H1 (cell line): ENCODE measurements around the gene TTC33. TPM values are rescaled to one million over a fixed set of nuclear protein-coding genes. Genes with fewer than 3 reads are reported as not detected.

Source experiments
- EGR1 ChIP-seq: IDR thresholded peaks from 2 replicates; pipeline ENCODE4 v1.6.1; 2011; ENCODE audit warnings: low read depth, low read length, borderline replicate concordance
- FOSL1 ChIP-seq: IDR thresholded peaks from 2 replicates; pipeline ENCODE4 v1.6.1; 2011; ENCODE audit warnings: mild to moderate bottlenecking, low read depth, low read length, moderate library complexity; ENCODE audit not compliant: insufficient read depth
- GTF2F1 ChIP-seq: IDR thresholded peaks from 2 replicates; pipeline ENCODE4 v1.6.1; 2012; ENCODE audit warnings: low read depth, low read length, improper control_type of control experiment, borderline replicate concordance
- JUN ChIP-seq: IDR thresholded peaks from 2 replicates; pipeline ENCODE4 v1.6.1; 2011; ENCODE audit warnings: low read depth, mild to moderate bottlenecking, improper control_type of control experiment, low read length
- KDM1A ChIP-seq: fragments of 200-600, 300-600 bp; sonication (generic); IDR thresholded peaks from 2 replicates; pipeline ENCODE4 v1.7.1; 2016; ENCODE audit warnings: mild to moderate bottlenecking, low read length, borderline replicate concordance
- NANOG ChIP-seq: IDR thresholded peaks from 2 replicates; pipeline ENCODE4 v1.6.1; 2011; ENCODE audit warnings: low read length, low read depth, mild to moderate bottlenecking, inconsistent platforms; ENCODE audit not compliant: insufficient read depth, poor library complexity, severe bottlenecking
- RAD21 ChIP-seq, 2 experiments: IDR thresholded peaks in 1 of 2; conservative IDR thresholded peaks in 1 of 2; 2 replicates each; pipeline ENCODE4 v1.6.1; 2011; ENCODE audit warnings: low read depth in 2 of 2, low read length in 2 of 2, improper control_type of control experiment in 1 of 2, inconsistent platforms in 1 of 2, mild to moderate bottlenecking in 1 of 2, moderate library complexity in 1 of 2
- RNF2 ChIP-seq: fragments of 200-900, 300-1000 bp; sonication (generic); IDR thresholded peaks from 2 replicates; pipeline ENCODE4 v1.7.1; 2016; ENCODE audit warnings: borderline replicate concordance, low read depth, mild to moderate bottlenecking, antibody characterized with exemption, low read length; ENCODE audit not compliant: poor library complexity, severe bottlenecking; ENCODE audit errors: missing control alignments
- TAF7 ChIP-seq: optimal IDR thresholded peaks from 2 replicates; pipeline ENCODE3; 2011; ENCODE audit warnings: low read depth, mild to moderate bottlenecking, inconsistent platforms, low read length, moderate library complexity, borderline replicate concordance
- polyA plus RNA-seq, 7 experiments: library from polyadenylated mRNA; depleted of rRNA in 3 of 7; stranded (reverse) in 5 of 7; unstranded in 2 of 7; fragments of >200 nt in 5 of 7; fragments of 200-250 nt in 2 of 7; gene quantifications; 1 replicate in 5 of 7; 2 replicates in 1 of 7; 4 replicates in 1 of 7; pipeline versions ENCODE4 v1.2.1 to v1.2.3, GENCODE V29; 2011 to 2013; ENCODE audit warnings: missing spikeins in 2 of 7, mixed read lengths in 2 of 7
- total RNA-seq: library from RNA; stranded (reverse); fragmentation: NEBNext Ultra II Directional; extraction: Animal tissue kit (Norgen Biotek cat#: 25700); gene quantifications from 2 replicates; pipeline ENCODE4 v1.2.1, GENCODE V29; 2021
- TF ChIP-seq, protein P1 (sequence below): fragments of 300-600 bp; sonication (generic); IDR thresholded peaks from 2 replicates; pipeline ENCODE4 v1.7.1; 2012; ENCODE audit warnings: low read length, moderate library complexity, mild to moderate bottlenecking, inconsistent platforms; ENCODE audit not compliant: insufficient replicate concordance

The TTC33 gene
- total and polyA plus RNA-seq, 2 of the 8 experiments (the other 6 are each of a cell fraction or from before 2014, with no cell fraction given) = 1.2 to 12.6 TPM

DNA sequence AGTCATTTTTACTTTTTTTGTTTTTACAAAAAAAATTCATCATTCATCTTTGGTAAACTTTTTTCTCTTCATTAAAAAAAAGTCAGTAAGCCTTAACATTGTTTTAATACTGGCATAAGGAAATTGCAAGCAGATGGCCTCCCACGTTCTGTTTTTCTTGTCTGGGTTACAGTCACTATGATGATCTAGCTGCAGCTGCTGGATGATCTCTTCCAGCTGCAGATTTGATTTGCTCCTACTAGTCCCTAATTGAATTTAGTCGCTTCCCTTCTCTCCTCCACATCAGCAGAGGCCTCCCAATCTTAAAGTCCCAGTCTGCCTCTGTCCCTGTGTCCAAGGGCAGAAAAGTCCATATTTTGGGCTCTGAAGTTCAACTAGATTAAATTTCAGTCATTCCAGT lies 182.8 kb downstream of the TTC33 start (continued):
- TF ChIP-seq, protein P1, sequence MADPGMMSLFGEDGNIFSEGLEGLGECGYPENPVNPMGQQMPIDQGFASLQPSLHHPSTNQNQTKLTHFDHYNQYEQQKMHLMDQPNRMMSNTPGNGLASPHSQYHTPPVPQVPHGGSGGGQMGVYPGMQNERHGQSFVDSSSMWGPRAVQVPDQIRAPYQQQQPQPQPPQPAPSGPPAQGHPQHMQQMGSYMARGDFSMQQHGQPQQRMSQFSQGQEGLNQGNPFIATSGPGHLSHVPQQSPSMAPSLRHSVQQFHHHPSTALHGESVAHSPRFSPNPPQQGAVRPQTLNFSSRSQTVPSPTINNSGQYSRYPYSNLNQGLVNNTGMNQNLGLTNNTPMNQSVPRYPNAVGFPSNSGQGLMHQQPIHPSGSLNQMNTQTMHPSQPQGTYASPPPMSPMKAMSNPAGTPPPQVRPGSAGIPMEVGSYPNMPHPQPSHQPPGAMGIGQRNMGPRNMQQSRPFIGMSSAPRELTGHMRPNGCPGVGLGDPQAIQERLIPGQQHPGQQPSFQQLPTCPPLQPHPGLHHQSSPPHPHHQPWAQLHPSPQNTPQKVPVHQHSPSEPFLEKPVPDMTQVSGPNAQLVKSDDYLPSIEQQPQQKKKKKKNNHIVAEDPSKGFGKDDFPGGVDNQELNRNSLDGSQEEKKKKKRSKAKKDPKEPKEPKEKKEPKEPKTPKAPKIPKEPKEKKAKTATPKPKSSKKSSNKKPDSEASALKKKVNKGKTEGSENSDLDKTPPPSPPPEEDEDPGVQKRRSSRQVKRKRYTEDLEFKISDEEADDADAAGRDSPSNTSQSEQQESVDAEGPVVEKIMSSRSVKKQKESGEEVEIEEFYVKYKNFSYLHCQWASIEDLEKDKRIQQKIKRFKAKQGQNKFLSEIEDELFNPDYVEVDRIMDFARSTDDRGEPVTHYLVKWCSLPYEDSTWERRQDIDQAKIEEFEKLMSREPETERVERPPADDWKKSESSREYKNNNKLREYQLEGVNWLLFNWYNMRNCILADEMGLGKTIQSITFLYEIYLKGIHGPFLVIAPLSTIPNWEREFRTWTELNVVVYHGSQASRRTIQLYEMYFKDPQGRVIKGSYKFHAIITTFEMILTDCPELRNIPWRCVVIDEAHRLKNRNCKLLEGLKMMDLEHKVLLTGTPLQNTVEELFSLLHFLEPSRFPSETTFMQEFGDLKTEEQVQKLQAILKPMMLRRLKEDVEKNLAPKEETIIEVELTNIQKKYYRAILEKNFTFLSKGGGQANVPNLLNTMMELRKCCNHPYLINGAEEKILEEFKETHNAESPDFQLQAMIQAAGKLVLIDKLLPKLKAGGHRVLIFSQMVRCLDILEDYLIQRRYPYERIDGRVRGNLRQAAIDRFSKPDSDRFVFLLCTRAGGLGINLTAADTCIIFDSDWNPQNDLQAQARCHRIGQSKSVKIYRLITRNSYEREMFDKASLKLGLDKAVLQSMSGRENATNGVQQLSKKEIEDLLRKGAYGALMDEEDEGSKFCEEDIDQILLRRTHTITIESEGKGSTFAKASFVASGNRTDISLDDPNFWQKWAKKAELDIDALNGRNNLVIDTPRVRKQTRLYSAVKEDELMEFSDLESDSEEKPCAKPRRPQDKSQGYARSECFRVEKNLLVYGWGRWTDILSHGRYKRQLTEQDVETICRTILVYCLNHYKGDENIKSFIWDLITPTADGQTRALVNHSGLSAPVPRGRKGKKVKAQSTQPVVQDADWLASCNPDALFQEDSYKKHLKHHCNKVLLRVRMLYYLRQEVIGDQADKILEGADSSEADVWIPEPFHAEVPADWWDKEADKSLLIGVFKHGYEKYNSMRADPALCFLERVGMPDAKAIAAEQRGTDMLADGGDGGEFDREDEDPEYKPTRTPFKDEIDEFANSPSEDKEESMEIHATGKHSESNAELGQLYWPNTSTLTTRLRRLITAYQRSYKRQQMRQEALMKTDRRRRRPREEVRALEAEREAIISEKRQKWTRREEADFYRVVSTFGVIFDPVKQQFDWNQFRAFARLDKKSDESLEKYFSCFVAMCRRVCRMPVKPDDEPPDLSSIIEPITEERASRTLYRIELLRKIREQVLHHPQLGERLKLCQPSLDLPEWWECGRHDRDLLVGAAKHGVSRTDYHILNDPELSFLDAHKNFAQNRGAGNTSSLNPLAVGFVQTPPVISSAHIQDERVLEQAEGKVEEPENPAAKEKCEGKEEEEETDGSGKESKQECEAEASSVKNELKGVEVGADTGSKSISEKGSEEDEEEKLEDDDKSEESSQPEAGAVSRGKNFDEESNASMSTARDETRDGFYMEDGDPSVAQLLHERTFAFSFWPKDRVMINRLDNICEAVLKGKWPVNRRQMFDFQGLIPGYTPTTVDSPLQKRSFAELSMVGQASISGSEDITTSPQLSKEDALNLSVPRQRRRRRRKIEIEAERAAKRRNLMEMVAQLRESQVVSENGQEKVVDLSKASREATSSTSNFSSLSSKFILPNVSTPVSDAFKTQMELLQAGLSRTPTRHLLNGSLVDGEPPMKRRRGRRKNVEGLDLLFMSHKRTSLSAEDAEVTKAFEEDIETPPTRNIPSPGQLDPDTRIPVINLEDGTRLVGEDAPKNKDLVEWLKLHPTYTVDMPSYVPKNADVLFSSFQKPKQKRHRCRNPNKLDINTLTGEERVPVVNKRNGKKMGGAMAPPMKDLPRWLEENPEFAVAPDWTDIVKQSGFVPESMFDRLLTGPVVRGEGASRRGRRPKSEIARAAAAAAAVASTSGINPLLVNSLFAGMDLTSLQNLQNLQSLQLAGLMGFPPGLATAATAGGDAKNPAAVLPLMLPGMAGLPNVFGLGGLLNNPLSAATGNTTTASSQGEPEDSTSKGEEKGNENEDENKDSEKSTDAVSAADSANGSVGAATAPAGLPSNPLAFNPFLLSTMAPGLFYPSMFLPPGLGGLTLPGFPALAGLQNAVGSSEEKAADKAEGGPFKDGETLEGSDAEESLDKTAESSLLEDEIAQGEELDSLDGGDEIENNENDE = no peak
- TF ChIP-seq JUN = no peak
- TF ChIP-seq KDM1A = no peak
- no peak for TF ChIP-seq FOSL1
- TF ChIP-seq TAF7 = no peak
- TF ChIP-seq RAD21 (IDR thresholded peaks at IDR 0.05 in 1 of 2, conservative IDR thresholded peaks at IDR 0.05 in 1 of 2; ENCODE audit: low read depth in 2 of 2, low read length in 2 of 2) = no peak
- TF ChIP-seq NANOG = no peak
- TF ChIP-seq EGR1 = no peak
- no peak for TF ChIP-seq GTF2F1
- TF ChIP-seq RNF2 = no peak
